Mesenteric fat pad (tissue), 1 donor: ENCODE data around the gene EIF4E2. TPM values are rescaled to one million over a fixed set of nuclear protein-coding genes. Genes with fewer than 3 reads are reported as not detected.
"Not testable (repeated sequence)": the region's sequence is repeated elsewhere in the genome, so short reads cannot be mapped to it uniquely, and the experiment has no call there.

ENCODE experiments used
- DNase-seq: peaks from one replicate; pipeline ENCODE4 v3.0.0-alpha.2; 2020; ENCODE audit warnings: low spot score
- total RNA-seq: library from RNA; stranded (reverse); fragmentation: NEBNext Ultra II Directional; extraction: Animal tissue kit (Norgen Biotek cat#: 25700); gene quantifications from one replicate; pipeline ENCODE4 v1.2.1, GENCODE V29; 2021
- donor health status: DM: yes; HTN: yes; CAD: no.

Gene EIF4E2
- total RNA-seq, 1 donor from 2014 or later, result 46.9 TPM

- no peak for DNase-seq
Measured at GRCh38 chr2:232562515-232563151, 12.1 kb downstream of the EIF4E2 start.

- DNase-seq, result no peak
Measured at GRCh38 chr2:232563580-232563979, 13.1 kb downstream of the EIF4E2 start.

GRCh38 chr2:232567721-232568120, 17.2 kb downstream of the EIF4E2 start:
- no peak for DNase-seq

- no peak for DNase-seq
Measured at GRCh38 chr2:232568161-232568560, 17.7 kb downstream of the EIF4E2 start.

- no peak for DNase-seq
Measured at GRCh38 chr2:232569541-232569940, 19.1 kb downstream of the EIF4E2 start.

- not testable (repeated sequence) for DNase-seq
Measured at GRCh38 chr2:232570481-232570880, 20.0 kb downstream of the EIF4E2 start.

- no peak for DNase-seq
Measured at GRCh38 chr2:232571026-232571474, 20.6 kb downstream of the EIF4E2 start.

- DNase-seq, result no peak
Measured at GRCh38 chr2:232573042-232573441, 22.6 kb downstream of the EIF4E2 start.

GRCh38 chr2:232573771-232574435, 23.4 kb downstream of the EIF4E2 start:
- DNase-seq, result no peak

GRCh38 chr2:232574674-232575403, 24.4 kb downstream of the EIF4E2 start:
- no peak for DNase-seq

GRCh38 chr2:232575404-232575746, 24.9 kb downstream of the EIF4E2 start:
- DNase-seq, result no peak

- DNase-seq, result no peak
Measured at GRCh38 chr2:232576995-232577394, 26.5 kb downstream of the EIF4E2 start.

GRCh38 chr2:232577841-232578240, 27.4 kb downstream of the EIF4E2 start:
- DNase-seq, result no peak

- no peak for DNase-seq
Measured at GRCh38 chr2:232578626-232579025, 28.1 kb downstream of the EIF4E2 start.

- DNase-seq, result no peak
Measured at GRCh38 chr2:232580648-232580981, 30.1 kb downstream of the EIF4E2 start.

GRCh38 chr2:232581725-232582124, 31.2 kb downstream of the EIF4E2 start:
- DNase-seq, result no peak

- no peak for DNase-seq
Measured at GRCh38 chr2:232584238-232584637, 33.7 kb downstream of the EIF4E2 start.

- DNase-seq, result no peak
Measured at GRCh38 chr2:232586943-232587505, 36.5 kb downstream of the EIF4E2 start.

GRCh38 chr2:232587512-232587911, 37.0 kb downstream of the EIF4E2 start:
- peak; percentile 41 for DNase-seq

GRCh38 chr2:232588031-232588430, 37.5 kb downstream of the EIF4E2 start:
- DNase-seq, result no peak

- DNase-seq, result no peak
Measured at GRCh38 chr2:232588680-232589585, 38.4 kb downstream of the EIF4E2 start.
